HCT116 (cell line): ENCODE results near the gene RASAL2. TPM values are rescaled to one million over a fixed set of nuclear protein-coding genes. Genes with fewer than 3 reads are reported as not detected.

Source experiments
- ATAC-seq: fragments of 200-7000 bp; cut with Tn5 transposase; 2 replicates; pipeline ENCODE4 v1.9.1; 2020; ENCODE audit warnings: mild to moderate bottlenecking, moderate library complexity
- BruUV-seq: library from RNA; stranded (reverse); fragments of 400-500 nt; replicated peaks from 2 replicates; lab custom pipeline; 2021; lab: Mats Ljungman, UMichigan
- CTCF ChIA-PET: fragments of 300-600 bp; sonication (Branson Sonifier 250); formaldehyde crosslinking; loops from one replicate; lab custom pipeline; 2021; ENCODE audit warnings: antibody characterized with exemption; lab: Charles Lee
- POLR2A ChIA-PET: fragments of 300-600, 350-600 bp; sonication (Branson Sonifier 250); formaldehyde crosslinking; loops from one replicate; lab custom pipeline; 2021; ENCODE audit warnings: antibody characterized with exemption; lab: Charles Lee
- RAD21 ChIA-PET, 2 experiments: fragments of 300-600 bp; sonication (Branson Sonifier 250); formaldehyde crosslinking; loops; one replicate each; lab custom pipeline; 2023; ENCODE audit warnings: low total read pairs in 2 of 2; ENCODE audit not compliant: uncharacterized antibody in 2 of 2, unreplicated experiment in 2 of 2, low non-redundant PET in 1 of 2; lab: Charles Lee
- DNase-seq: peaks from one replicate; pipeline ENCODE4 v3.0.0-alpha.2; 2010; ENCODE audit warnings: low read depth, low spot score
- H2AFZ ChIP-seq: fragments of 200-600 bp; shearing (Covaris generic), sonication (generic); 2 replicates; pipeline ENCODE4 v1.6.1; 2017; ENCODE audit warnings: low read depth, mixed run types, mixed read lengths, antibody characterized with exemption, low read length; ENCODE audit not compliant: poor library complexity, severe bottlenecking
- H3K27ac ChIP-seq: 2 replicates; pipeline ENCODE4 v1.5.1; 2012; ENCODE audit warnings: low read depth, low read length
- H3K27me3 ChIP-seq: fragments of 200-600 bp; sonication (generic); 2 replicates; pipeline ENCODE4 v1.6.1; 2016; ENCODE audit warnings: mixed run types, low read length, mixed read lengths; ENCODE audit not compliant: insufficient read depth
- H3K36me3 ChIP-seq, 2 experiments: fragments of 200-500 bp in 1 of 2; fragments of 200-600 bp in 1 of 2; sonication (Bioruptor generic) in 1 of 2; sonication (generic) in 1 of 2; 2 replicates each; pipeline versions ENCODE4 v1.5.1 to v1.6.1; 2014 to 2016; ENCODE audit warnings: low read length in 2 of 2, inconsistent platforms in 1 of 2, mixed read lengths in 1 of 2, mixed run types in 1 of 2; ENCODE audit not compliant: insufficient read depth in 2 of 2, control insufficient read depth in 1 of 2
- H3K4me1 ChIP-seq, 2 experiments: fragments of 200-600 bp in 1 of 2; sonication (generic) in 1 of 2; 2 replicates each; pipeline versions ENCODE4 v1.5.1 to v1.6.1; 2012 to 2017; ENCODE audit warnings: low read length in 2 of 2, inconsistent platforms in 1 of 2, mild to moderate bottlenecking in 1 of 2, mixed read lengths in 1 of 2, mixed run types in 1 of 2, moderate library complexity in 1 of 2; ENCODE audit not compliant: insufficient read depth in 2 of 2, control insufficient read depth in 1 of 2
- H3K4me2 ChIP-seq: fragments of 200-600 bp; sonication (generic); 2 replicates; pipeline ENCODE4 v1.6.1; 2017; ENCODE audit warnings: mixed run types, low read length, mixed read lengths
- H3K4me3 ChIP-seq, 2 experiments: fragments of 200-600 bp in 1 of 2; sonication (generic) in 1 of 2; replicated peaks in 1 of 2; 2 replicates each; pipeline ENCODE4 v1.5.1; 2011 to 2016; ENCODE audit warnings: low read length in 2 of 2, control low read depth in 1 of 2, low read depth in 1 of 2, mild to moderate bottlenecking in 1 of 2, mixed read lengths in 1 of 2, mixed run types in 1 of 2
- H3K79me2 ChIP-seq: fragments of 200-600 bp; sonication (generic); 2 replicates; pipeline ENCODE4 v1.6.1; 2017; ENCODE audit warnings: mild to moderate bottlenecking, mixed run types, low read length, moderate library complexity, mixed read lengths; ENCODE audit not compliant: insufficient read depth
- H3K9ac ChIP-seq: fragments of 200-600 bp; sonication (generic); 2 replicates; pipeline ENCODE4 v1.6.1; 2016; ENCODE audit warnings: low read length, mixed read lengths
- H3K9me2 ChIP-seq: fragments of 200-600 bp; sonication (generic), shearing (Covaris generic); 2 replicates; pipeline ENCODE4 v1.6.1; 2017; ENCODE audit warnings: mixed run types, mild to moderate bottlenecking, moderate library complexity; ENCODE audit not compliant: insufficient read depth
- H3K9me3 ChIP-seq, 2 experiments: fragments of 200-500 bp in 1 of 2; fragments of 200-600 bp in 1 of 2; sonication (Bioruptor generic) in 1 of 2; sonication (generic) in 1 of 2; 2 replicates each; pipeline ENCODE4 v1.6.1; 2014 to 2017; ENCODE audit warnings: low read length in 2 of 2, mixed read lengths in 2 of 2, inconsistent platforms in 1 of 2, low read depth in 1 of 2, mild to moderate bottlenecking in 1 of 2, mixed run types in 1 of 2, moderate library complexity in 1 of 2; ENCODE audit not compliant: control insufficient read depth in 1 of 2, insufficient read depth in 1 of 2
- H4K20me1 ChIP-seq: fragments of 200-600 bp; sonication (generic), shearing (Covaris generic); 2 replicates; pipeline ENCODE4 v1.6.1; 2017; ENCODE audit warnings: mixed run types, mild to moderate bottlenecking, moderate library complexity; ENCODE audit not compliant: insufficient read depth
- ELF1 ChIP-seq: IDR thresholded peaks from 2 replicates; pipeline ENCODE4 v1.6.1; 2012; ENCODE audit warnings: low read depth, borderline replicate concordance
- EZH2phosphoT487 ChIP-seq: fragments of 200-600 bp; IDR thresholded peaks from 2 replicates; pipeline ENCODE4 v1.6.1; 2018; ENCODE audit warnings: antibody characterized with exemption, borderline replicate concordance
- FOSL1 ChIP-seq: IDR thresholded peaks from 2 replicates; pipeline ENCODE4 v1.6.1; 2012; ENCODE audit warnings: low read depth
- POLR2A ChIP-seq: IDR thresholded peaks from 2 replicates; pipeline ENCODE4 v1.7.0; 2011; ENCODE audit warnings: borderline replicate concordance; ENCODE audit not compliant: insufficient read depth, insufficient read length; ENCODE audit errors: extremely low read depth
- SIN3A ChIP-seq: IDR thresholded peaks from 2 replicates; pipeline ENCODE4 v1.6.1; 2012; ENCODE audit warnings: low read depth
- SP1 ChIP-seq: IDR thresholded peaks from 2 replicates; pipeline ENCODE4 v1.6.1; 2012; ENCODE audit warnings: low read depth
- intact Hi-C: fragments of 100-400 bp; cut with micrococcal nuclease; formaldehyde crosslinking; loops from 2 replicates; pipeline ENCODE4 v1.10.0; 2022
- total RNA-seq: library from RNA; stranded (reverse); gene quantifications from one replicate; pipeline ENCODE4 v1.2.1, GENCODE V29; 2021; ENCODE audit not compliant: unreplicated experiment
- TF ChIP-seq, protein P1 (sequence below), 3 experiments: fragments of 200-600 bp in 1 of 3; sonication (generic) in 1 of 3; IDR thresholded peaks in 2 of 3; conservative IDR thresholded peaks in 1 of 3; 2 replicates each; pipeline ENCODE4 v1.5.1; 2012 to 2017; ENCODE audit warnings: low read depth in 2 of 3, low read length in 2 of 3, antibody characterized with exemption in 1 of 3, borderline replicate concordance in 1 of 3, control low read depth in 1 of 3, mild to moderate bottlenecking in 1 of 3, mixed read lengths in 1 of 3, mixed run types in 1 of 3, moderate library complexity in 1 of 3; ENCODE audit not compliant: insufficient read depth in 1 of 3
- TF ChIP-seq, protein P2 (sequence below): IDR thresholded peaks from 2 replicates; pipeline ENCODE4 v1.6.1; 2012
- TF ChIP-seq, protein P3 (sequence below): IDR thresholded peaks from 2 replicates; pipeline ENCODE4 v1.6.1; 2012; ENCODE audit warnings: low read depth

The RASAL2 gene
- total RNA-seq, 1 experiment from 2014 or later = 11.7 TPM

DNA sequence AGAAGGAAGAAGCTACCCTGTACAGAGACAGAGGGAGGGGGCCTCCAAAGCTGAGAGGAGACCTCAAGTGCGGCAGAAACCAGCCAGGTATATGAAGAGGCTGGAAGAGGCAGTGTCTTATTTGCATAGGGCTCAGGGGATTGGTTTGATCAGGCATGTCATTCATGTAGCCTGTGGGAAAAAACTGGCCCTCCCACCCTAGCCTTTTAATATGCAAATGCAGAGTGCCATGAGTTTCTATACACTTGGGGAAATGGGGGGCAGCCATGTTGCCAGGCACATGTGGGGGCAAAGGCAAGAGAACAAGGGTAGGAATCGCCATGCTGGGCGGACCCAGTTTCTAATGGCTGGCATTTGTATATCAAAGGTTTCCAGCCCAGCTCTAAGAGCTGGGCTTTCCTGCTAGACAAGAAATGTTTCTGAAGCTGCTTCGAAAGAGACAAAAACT, 172.7 kb downstream of the RASAL2 start (continued):
- TF ChIP-seq SIN3A (no peak), POLR2A (no peak)

DNA sequence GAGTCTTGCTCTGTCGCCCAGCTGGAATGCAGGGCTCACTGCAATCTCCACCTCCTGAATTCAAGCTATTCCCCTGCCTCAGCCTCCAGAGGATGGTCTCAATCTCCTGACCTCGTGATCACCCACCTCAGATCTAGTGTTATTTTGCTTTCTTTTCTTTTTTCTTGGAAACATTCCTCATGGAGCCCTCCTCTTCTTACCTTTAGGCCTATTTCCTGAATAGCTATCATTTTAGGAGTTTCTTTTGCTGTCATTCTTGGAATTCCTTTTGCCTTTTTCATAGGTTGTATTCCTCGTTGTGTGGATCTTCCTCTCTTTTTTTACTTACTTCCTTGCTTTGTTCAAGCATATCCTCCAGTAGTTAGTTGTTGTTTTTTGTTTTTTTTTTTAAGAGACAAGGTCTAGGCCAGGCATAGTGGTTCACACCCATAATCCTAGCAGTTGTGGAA, 173.8 kb downstream of the RASAL2 start:
- peak overlapping the region in 1 of 2 experiments; percentile 37; a peak in 2 of 4 replicates for H3K4me3 ChIP-seq
- no peaks in the 10 kb centered on the region for H3K79me2 ChIP-seq
- ChIA-PET CTCF (no interaction called here), RAD21 (interaction anchor here in 1 of 2 experiments (0.7 kb wide), 1 partner anchor 27 kb away, joined by 3 read pairs; no protein-coding TSS in a partner anchor), POLR2A (no interaction called here)
- no peaks in the 10 kb centered on the region for H4K20me1 ChIP-seq
- H3K4me2 ChIP-seq = peak overlapping the region; percentile 67
- H3K36me3 ChIP-seq = no peaks in the 10 kb centered on the region
- H3K27ac ChIP-seq = peak overlapping the region; percentile 65; the same call in 1 of the 2 replicates
- H3K9me3 ChIP-seq = no peaks in the 10 kb centered on the region
- peaks cover 7 to 27% of the 10 kb centered on the region in 2 experiments for H3K4me1 ChIP-seq
- TF ChIP-seq, protein P1, sequence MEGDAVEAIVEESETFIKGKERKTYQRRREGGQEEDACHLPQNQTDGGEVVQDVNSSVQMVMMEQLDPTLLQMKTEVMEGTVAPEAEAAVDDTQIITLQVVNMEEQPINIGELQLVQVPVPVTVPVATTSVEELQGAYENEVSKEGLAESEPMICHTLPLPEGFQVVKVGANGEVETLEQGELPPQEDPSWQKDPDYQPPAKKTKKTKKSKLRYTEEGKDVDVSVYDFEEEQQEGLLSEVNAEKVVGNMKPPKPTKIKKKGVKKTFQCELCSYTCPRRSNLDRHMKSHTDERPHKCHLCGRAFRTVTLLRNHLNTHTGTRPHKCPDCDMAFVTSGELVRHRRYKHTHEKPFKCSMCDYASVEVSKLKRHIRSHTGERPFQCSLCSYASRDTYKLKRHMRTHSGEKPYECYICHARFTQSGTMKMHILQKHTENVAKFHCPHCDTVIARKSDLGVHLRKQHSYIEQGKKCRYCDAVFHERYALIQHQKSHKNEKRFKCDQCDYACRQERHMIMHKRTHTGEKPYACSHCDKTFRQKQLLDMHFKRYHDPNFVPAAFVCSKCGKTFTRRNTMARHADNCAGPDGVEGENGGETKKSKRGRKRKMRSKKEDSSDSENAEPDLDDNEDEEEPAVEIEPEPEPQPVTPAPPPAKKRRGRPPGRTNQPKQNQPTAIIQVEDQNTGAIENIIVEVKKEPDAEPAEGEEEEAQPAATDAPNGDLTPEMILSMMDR (IDR thresholded peaks at IDR 0.05 in 2 of 3, conservative IDR thresholded peaks at IDR 0.05 in 1 of 3; ENCODE audit: borderline replicate concordance in 1 of 3, insufficient read depth in 1 of 3, low read depth in 2 of 3, low read length in 2 of 3) = no peak
- TF ChIP-seq EZH2phosphoT487 (no peak), SP1 (peak; percentile 4; the same call in 1 of the 2 replicates), ELF1 (no peak), POLR2A (no peak), FOSL1 (0 out of 2 replicates have a peak, but pooled peaks have one; percentile 16)
- TF ChIP-seq, protein P2, sequence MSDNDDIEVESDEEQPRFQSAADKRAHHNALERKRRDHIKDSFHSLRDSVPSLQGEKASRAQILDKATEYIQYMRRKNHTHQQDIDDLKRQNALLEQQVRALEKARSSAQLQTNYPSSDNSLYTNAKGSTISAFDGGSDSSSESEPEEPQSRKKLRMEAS = no peak
- TF ChIP-seq, protein P3, sequence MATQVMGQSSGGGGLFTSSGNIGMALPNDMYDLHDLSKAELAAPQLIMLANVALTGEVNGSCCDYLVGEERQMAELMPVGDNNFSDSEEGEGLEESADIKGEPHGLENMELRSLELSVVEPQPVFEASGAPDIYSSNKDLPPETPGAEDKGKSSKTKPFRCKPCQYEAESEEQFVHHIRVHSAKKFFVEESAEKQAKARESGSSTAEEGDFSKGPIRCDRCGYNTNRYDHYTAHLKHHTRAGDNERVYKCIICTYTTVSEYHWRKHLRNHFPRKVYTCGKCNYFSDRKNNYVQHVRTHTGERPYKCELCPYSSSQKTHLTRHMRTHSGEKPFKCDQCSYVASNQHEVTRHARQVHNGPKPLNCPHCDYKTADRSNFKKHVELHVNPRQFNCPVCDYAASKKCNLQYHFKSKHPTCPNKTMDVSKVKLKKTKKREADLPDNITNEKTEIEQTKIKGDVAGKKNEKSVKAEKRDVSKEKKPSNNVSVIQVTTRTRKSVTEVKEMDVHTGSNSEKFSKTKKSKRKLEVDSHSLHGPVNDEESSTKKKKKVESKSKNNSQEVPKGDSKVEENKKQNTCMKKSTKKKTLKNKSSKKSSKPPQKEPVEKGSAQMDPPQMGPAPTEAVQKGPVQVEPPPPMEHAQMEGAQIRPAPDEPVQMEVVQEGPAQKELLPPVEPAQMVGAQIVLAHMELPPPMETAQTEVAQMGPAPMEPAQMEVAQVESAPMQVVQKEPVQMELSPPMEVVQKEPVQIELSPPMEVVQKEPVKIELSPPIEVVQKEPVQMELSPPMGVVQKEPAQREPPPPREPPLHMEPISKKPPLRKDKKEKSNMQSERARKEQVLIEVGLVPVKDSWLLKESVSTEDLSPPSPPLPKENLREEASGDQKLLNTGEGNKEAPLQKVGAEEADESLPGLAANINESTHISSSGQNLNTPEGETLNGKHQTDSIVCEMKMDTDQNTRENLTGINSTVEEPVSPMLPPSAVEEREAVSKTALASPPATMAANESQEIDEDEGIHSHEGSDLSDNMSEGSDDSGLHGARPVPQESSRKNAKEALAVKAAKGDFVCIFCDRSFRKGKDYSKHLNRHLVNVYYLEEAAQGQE = no peak
- intact Hi-C loops = no loop called here
- no peaks in the 10 kb centered on the region for H3K27me3 ChIP-seq
- no TSS peak for BruUV-seq
- DNase-seq (peak; percentile 7), ATAC-seq (peak; percentile 74)
- no peaks in the 10 kb centered on the region; the same call in 1 of the 2 replicates for H3K9me2 ChIP-seq
- H2AFZ ChIP-seq = no peak overlapping the region
- peak overlapping the region; percentile 29 for H3K9ac ChIP-seq
